ENCODE data around the gene IFI35.
A peak's percentile ranks its signal among the peaks of the same experiment; 100 is the strongest.

Gene IFI35

GRCh38 chr17:43020789-43021740 is 14.5 kb downstream of the IFI35 start:
- ATAC-seq (replicated peaks; ENCODE audit: extremely low read depth, poor library complexity, severe bottlenecking) (no peak), DNase-seq (ENCODE audit: low spot score in 2 of 2) (peak in 1 of 2 donors; percentile 16)
- Mint-ChIP-seq H3K27ac (ENCODE audit: low read depth) (peak overlapping the region; percentile 65), H3K4me3 (peak overlapping the region; percentile 83), H3K4me1 (peaks cover 36% of the 10 kb centered on the region), H3K9me3 (no peaks in the 10 kb centered on the region), H3K36me3 (ENCODE audit: insufficient read depth) (peaks cover 17% of the 10 kb centered on the region), H3K27me3 (no peaks in the 10 kb centered on the region)

DNA sequence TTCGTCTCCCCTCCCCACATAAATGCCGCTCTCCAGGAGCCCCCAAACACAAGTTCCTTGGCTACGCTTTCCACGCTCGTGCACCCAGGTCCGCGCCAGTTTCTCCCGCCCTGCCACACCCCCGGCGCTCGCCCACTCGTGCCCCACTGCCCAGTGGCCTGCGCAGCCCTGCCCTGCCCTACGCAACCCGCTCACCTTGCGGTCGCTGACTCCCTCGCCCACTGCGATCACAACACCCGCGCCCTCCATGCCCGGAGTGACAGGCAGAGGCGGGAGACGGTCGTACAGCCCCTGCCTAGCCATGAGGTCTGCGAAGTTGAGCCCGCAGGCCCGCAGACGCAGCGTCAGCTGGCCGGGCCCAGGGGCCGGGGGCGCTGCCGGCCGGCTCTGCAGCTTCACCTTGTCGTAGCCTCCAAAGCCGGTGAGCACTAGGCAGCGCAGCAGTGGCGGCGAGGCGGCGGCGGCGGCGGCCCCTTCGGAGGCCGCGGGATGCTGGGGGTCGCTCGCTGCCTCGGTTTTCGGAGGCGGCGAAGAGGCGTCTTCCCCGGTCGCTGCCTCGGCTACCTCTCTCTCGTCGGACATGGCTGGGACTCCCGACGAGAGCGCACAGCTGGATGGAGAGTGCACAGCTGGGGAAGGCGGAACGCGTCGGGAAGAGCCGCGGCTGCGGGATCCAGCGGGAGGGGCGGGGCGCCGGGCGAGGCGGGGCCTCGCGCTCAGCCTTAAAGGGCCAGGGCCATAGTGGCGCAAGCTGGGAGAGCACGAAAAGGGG is 15.3 kb downstream of the IFI35 start, which contains the start of gene VAT1:
TSS of gene VAT1 (minus strand) at position 645 of the 772 bp plus-strand sequence. CDS start at position 582, 63 bp downstream.
- H3K4me3 Mint-ChIP-seq, result peak within 1 kb of the TSS; percentile 83
- peak within 1 kb of the TSS; percentile 65 for H3K27ac Mint-ChIP-seq (ENCODE audit: low read depth)
- ATAC-seq (replicated peaks; ENCODE audit: extremely low read depth, poor library complexity, severe bottlenecking) (peak; percentile 52), DNase-seq (ENCODE audit: low spot score in 2 of 2) (peak; percentile 19 to 33)
- H3K36me3 Mint-ChIP-seq (ENCODE audit: insufficient read depth), result peaks cover 17% of the 10 kb centered on the region
- no peaks in the 10 kb centered on the region for H3K9me3 Mint-ChIP-seq
- H3K27me3 Mint-ChIP-seq, result no peaks in the 10 kb centered on the region
- H3K4me1 Mint-ChIP-seq, result peaks cover 36% of the 10 kb centered on the region

DNA sequence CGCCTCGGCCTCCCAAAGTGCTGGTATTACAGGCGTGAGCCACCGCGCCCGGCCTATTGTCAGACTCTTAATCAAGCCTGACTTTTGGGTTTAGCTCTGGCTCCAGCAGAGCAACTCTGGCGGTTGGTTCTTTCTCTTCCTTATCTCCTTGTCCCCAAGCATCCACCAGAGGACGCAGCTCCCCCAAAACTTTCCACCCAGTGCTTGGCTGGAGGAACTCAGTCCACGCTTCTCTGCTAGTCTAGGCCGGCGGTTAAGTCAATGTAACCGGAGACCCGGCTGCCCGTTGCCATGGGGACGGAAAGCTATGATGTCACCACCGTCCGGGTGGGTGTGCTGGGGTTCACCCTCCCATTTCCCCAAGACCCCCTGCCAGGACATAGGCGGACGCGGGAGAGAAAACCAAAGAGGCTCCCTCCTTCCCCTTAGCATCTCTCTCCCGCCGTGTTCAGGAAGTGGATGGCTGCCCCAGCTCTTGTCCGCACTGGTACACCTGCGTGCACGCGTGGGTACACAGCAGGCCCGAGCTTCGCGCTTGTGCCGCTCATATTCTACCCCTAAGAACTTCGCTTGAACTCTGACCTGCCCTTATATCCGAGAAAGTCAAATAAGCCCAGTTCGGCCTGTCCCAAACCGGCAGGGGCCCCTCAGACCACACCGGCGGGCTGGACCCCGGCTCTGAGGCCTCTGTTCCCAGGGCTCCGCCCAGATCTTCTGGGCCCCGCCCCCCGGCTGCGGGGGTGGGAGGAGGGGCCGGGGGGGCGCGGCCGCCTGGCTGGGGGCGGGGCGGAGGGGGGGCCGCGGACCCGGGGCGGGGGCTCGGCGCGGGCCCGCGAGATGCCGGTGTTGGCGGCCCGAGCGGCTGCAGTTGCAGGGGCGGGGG is 18.1 kb downstream of the IFI35 start, which contains the start of gene RND2:
TSS of gene RND2 (plus strand) at position 825 of the 883 bp plus-strand sequence. CDS start 117 bp downstream, outside the sequence.
- Mint-ChIP-seq H3K4me3 (peak within 1 kb of the TSS; percentile 93), H3K4me1 (peaks cover 31% of the 10 kb centered on the region), H3K36me3 (ENCODE audit: insufficient read depth) (peaks cover 13% of the 10 kb centered on the region), H3K27ac (ENCODE audit: low read depth) (peak within 1 kb of the TSS; percentile 94), H3K27me3 (no peaks in the 10 kb centered on the region), H3K9me3 (no peaks in the 10 kb centered on the region)
- DNase-seq (ENCODE audit: low spot score in 2 of 2) (peak; percentile 64 to 66), ATAC-seq (replicated peaks; ENCODE audit: extremely low read depth, poor library complexity, severe bottlenecking) (peak; percentile 61)

- Mint-ChIP-seq H3K4me1 (peaks cover 27% of the 10 kb centered on the region), H3K36me3 (ENCODE audit: insufficient read depth) (peaks cover 13% of the 10 kb centered on the region), H3K4me3 (peak overlapping the region; percentile 93), H3K9me3 (no peaks in the 10 kb centered on the region), H3K27me3 (no peaks in the 10 kb centered on the region), H3K27ac (ENCODE audit: low read depth) (peak overlapping the region; percentile 94)
- DNase-seq (ENCODE audit: low spot score in 2 of 2) (no peak), ATAC-seq (replicated peaks; ENCODE audit: extremely low read depth, poor library complexity, severe bottlenecking) (no peak)
These were observed 18.7 kb downstream of the IFI35 start for GRCh38 chr17:43025290-43025657.

DNA sequence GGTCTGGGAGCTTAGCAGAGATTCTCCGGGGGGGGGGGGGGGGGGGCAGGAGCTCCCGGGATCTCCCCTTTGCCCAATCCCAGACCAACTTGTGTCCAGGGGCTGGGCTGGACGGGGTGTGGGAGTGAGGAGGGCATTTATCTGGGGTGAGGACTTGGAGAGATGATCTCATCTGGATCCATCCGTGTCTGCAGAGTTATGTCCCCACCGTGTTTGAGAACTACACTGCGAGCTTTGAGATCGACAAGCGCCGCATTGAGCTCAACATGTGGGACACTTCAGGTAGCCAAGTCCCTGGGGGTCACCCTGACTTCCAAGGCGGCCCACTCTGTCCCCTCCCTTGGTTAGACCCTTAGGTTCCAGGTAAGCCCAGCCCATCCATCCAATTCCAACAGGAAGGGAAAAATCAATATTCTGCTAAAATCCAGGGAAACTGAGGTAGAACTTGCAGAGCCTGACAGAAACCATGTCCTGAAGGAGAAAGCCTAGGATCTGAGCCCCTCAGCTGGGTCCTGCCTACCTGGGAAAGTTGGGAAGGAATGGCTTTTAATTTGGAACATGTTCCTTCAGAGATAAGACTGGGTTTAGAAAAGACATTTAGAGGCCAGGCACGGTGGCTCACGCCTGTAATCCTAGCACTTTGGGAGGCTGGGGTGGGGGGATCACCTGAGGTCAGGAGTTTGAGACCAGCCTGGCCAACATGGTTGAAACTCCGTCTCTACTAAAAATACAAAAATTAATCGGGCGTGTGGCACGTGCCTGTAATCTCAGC is 19.4 kb downstream of the IFI35 start:
- DNase-seq (ENCODE audit: low spot score in 2 of 2) (no peak), ATAC-seq (replicated peaks; ENCODE audit: extremely low read depth, poor library complexity, severe bottlenecking) (no peak)
- H3K36me3 Mint-ChIP-seq (ENCODE audit: insufficient read depth), result peaks cover 12% of the 10 kb centered on the region
- no peaks in the 10 kb centered on the region for H3K27me3 Mint-ChIP-seq
- H3K4me1 Mint-ChIP-seq, result peaks cover 25% of the 10 kb centered on the region
- no peaks in the 10 kb centered on the region for H3K9me3 Mint-ChIP-seq
- H3K4me3 Mint-ChIP-seq, result peak overlapping the region; percentile 93
- H3K27ac Mint-ChIP-seq (ENCODE audit: low read depth), result peak overlapping the region; percentile 94

DNA sequence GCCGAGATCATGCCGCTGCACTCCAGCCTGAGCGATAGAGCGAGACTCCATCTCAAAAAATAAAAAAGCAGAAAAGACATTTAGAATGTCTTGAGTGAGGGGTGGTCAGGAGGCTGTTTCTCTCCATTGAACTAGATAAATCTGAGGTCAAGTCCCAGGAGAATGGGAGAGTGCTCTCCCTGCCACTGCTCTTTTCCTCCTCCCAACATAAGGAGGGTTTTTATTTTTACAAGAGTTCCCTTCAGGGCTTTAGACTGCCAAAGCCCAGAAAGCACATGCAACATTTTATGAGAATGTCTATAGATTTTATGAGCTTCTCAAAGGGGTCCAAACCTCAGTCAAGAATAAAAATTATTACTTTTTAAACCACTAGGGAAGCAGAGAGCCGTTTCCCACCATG is 20.0 kb downstream of the IFI35 start:
- Mint-ChIP-seq H3K4me3 (peak overlapping the region; percentile 93), H3K27ac (ENCODE audit: low read depth) (no peak overlapping the region), H3K36me3 (ENCODE audit: insufficient read depth) (peaks cover 9% of the 10 kb centered on the region), H3K27me3 (no peaks in the 10 kb centered on the region), H3K4me1 (peaks cover 19% of the 10 kb centered on the region), H3K9me3 (no peaks in the 10 kb centered on the region)
- ATAC-seq (replicated peaks; ENCODE audit: extremely low read depth, poor library complexity, severe bottlenecking) (no peak), DNase-seq (ENCODE audit: low spot score in 2 of 2) (no peak)

DNA sequence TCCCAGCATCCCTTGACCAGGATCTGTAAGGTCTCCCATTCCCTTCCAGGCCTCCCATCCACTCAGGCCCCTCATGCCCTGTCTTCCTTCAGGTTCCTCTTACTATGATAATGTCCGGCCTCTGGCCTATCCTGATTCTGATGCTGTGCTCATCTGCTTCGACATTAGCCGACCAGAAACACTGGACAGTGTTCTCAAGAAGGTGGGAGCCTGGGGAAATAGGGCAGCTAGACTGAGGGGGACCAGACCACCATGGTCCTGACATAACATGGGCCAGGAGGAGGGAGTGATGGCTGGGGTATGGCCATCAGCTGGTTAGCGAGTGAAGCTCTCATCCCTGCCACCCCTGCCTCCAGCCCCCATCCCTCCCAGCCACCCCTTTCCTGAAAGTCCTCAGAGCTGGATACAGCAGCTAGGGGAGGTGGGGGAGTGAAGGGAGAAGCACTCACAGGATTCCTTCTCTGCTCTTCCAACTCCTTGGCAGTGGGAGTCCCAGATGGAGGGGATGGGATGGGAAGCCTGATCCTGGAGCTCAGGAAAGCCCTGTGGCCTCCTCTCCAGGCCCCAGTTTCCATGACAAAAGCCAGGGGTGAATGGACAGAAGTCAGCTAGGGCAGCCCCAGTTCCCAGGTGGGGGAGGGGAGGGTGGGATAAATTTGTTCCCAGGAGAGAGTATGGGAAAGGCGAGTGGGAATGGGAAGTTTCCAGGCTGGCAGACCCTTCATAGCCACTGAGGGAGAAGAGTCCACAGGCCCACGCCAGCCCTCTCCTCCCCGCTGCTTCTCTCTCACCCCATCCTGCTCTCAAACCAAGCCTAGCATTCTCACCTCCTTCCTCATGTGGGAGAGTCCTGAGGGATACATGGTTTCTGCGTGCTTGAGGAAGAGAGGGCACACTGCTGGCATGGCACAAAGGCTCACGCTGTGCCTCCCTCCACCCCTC is 20.8 kb downstream of the IFI35 start:
- no peak overlapping the region for H3K27ac Mint-ChIP-seq (ENCODE audit: low read depth)
- no peak overlapping the region for H3K4me3 Mint-ChIP-seq
- no peaks in the 10 kb centered on the region for H3K27me3 Mint-ChIP-seq

DNA sequence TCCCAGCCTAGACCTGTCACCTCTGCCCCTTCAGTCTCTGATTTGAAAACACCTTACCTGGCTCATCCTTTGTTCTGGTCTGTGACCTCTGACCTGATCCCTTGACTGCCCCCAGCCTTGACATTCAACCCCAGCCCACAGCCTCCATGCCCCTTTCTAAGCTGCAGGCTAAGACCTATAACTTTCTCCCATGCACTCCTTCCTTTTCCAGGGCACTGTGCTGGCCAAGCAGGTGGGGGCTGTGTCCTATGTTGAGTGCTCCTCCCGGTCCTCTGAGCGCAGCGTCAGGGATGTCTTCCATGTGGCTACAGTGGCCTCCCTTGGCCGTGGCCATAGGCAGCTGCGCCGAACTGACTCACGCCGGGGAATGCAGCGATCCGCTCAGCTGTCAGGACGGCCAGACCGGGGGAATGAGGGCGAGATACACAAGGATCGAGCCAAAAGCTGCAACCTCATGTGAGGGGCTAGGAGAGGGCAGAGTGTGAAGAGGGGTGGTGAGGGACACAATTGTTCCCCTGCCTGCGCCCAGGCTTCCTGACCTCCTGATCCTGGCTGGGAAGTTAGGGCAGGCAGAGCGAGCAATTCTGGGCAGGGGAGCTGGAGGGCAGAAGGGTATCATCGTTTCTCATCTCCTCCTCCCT is 21.8 kb downstream of the IFI35 start:
- peaks cover 14% of the 10 kb centered on the region for H3K4me1 Mint-ChIP-seq
- H3K4me3 Mint-ChIP-seq, result no peak overlapping the region
- no peak for DNase-seq (ENCODE audit: low spot score in 2 of 2)
- no peaks in the 10 kb centered on the region for H3K9me3 Mint-ChIP-seq
- H3K27ac Mint-ChIP-seq (ENCODE audit: low read depth), result no peak overlapping the region
- H3K36me3 Mint-ChIP-seq (ENCODE audit: insufficient read depth), result peaks cover 6% of the 10 kb centered on the region
- ATAC-seq (replicated peaks; ENCODE audit: extremely low read depth, poor library complexity, severe bottlenecking), result no peak
- H3K27me3 Mint-ChIP-seq, result no peaks in the 10 kb centered on the region

More for the DNA sequence above, 20.8 kb downstream of the IFI35 start:
- Mint-ChIP-seq H3K9me3 (no peaks in the 10 kb centered on the region), H3K36me3 (ENCODE audit: insufficient read depth) (peaks cover 6% of the 10 kb centered on the region), H3K4me1 (peaks cover 14% of the 10 kb centered on the region)
- no peak for ATAC-seq (replicated peaks; ENCODE audit: extremely low read depth, poor library complexity, severe bottlenecking)
- no peak for DNase-seq (ENCODE audit: low spot score in 2 of 2)

GRCh38 chr17:43030137-43030767 is 23.7 kb downstream of the IFI35 start:
- Mint-ChIP-seq H3K36me3 (ENCODE audit: insufficient read depth) (no peaks in the 10 kb centered on the region), H3K9me3 (no peaks in the 10 kb centered on the region), H3K4me3 (no peak overlapping the region), H3K4me1 (peaks cover 4% of the 10 kb centered on the region), H3K27me3 (no peaks in the 10 kb centered on the region), H3K27ac (ENCODE audit: low read depth) (no peak overlapping the region)
- DNase-seq (ENCODE audit: low spot score in 2 of 2), result no peak
- ATAC-seq (replicated peaks; ENCODE audit: extremely low read depth, poor library complexity, severe bottlenecking), result no peak

DNA sequence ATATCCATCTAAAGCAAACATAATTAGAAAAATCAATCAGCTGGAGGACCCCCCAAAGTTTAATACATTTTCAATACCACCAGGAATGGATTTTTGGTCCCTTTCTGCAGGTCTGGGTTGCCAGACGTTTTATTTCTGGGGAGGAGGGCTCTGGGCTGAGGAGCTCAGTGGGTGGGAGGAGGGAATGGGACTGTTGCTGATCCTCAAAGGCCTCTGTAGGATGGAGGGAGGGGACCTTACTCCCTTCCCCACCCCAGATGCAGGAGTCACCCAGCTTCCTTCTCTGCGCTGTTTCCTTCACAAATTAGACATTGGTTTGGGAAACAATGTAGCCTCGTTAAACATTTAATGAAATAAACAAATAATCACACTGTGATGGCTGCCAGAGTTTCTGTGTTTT is 25.1 kb downstream of the IFI35 start:
- Mint-ChIP-seq H3K4me3 (no peak overlapping the region), H3K4me1 (no peaks in the 10 kb centered on the region), H3K9me3 (no peaks in the 10 kb centered on the region), H3K27me3 (no peaks in the 10 kb centered on the region), H3K27ac (ENCODE audit: low read depth) (no peak overlapping the region), H3K36me3 (ENCODE audit: insufficient read depth) (no peaks in the 10 kb centered on the region)
- ATAC-seq (replicated peaks; ENCODE audit: extremely low read depth, poor library complexity, severe bottlenecking), result no peak
- DNase-seq (ENCODE audit: low spot score in 2 of 2), result no peak

Data from central memory CD8-positive, alpha-beta T cell (primary cell).